ENCODE data around the gene PRKG1. TPM values are rescaled to one million over a fixed set of nuclear protein-coding genes. Genes with fewer than 3 reads are reported as not detected.

Gene PRKG1
- total and polyA plus RNA-seq, 2 of the 8 experiments (the other 6 are each of a cell fraction or from before 2014, with no cell fraction given): 4.2 to 15.2 TPM

- Histone ChIP-seq H3K14ac (ENCODE audit: insufficient read length) (no peak overlapping the region), H2BK20ac (ENCODE audit: low read length) (no peak overlapping the region), H3K79me2 (ENCODE audit: control insufficient read depth in 1 of 2, insufficient read depth in 2 of 2, low read length in 2 of 2) (no peaks in the 10 kb centered on the region), H4K5ac (ENCODE audit: insufficient read length, low read depth, low read length) (no peak overlapping the region), H3K4ac (replicated peaks; ENCODE audit: insufficient read length, low read depth, low read length) (no peak overlapping the region), H4K8ac (ENCODE audit: extremely low read depth, insufficient read depth, low read length) (no peak overlapping the region), H3K4me2 (ENCODE audit: insufficient read depth in 1 of 2, low read depth in 2 of 2, low read length in 2 of 2) (no peak overlapping the region), H2BK15ac (ENCODE audit: low read length) (no peak overlapping the region), H3K18ac (ENCODE audit: extremely low read depth, low read length) (no peak overlapping the region), H3K36me3 (ENCODE audit: control insufficient read depth in 2 of 4, insufficient read depth in 4 of 4, low read length in 3 of 4) (no peaks in the 10 kb centered on the region), H2BK120ac (replicated peaks; ENCODE audit: low read depth, low read length) (no peak overlapping the region), H2AFZ (ENCODE audit: low read length) (no peak overlapping the region), H3K23ac (ENCODE audit: insufficient read length) (no peak overlapping the region), H2BK5ac (ENCODE audit: low read depth, low read length) (no peak overlapping the region), H4K20me1 (replicated peaks in 1 of 2; ENCODE audit: control insufficient read depth in 1 of 2, insufficient read depth in 2 of 2, low read length in 2 of 2) (no peaks in the 10 kb centered on the region), H3K79me1 (ENCODE audit: low read depth, low read length) (no peaks in the 10 kb centered on the region), H3K27ac (ENCODE audit: low read depth, low read length) (no peak overlapping the region), H3K9ac (replicated peaks in 1 of 4; ENCODE audit: extremely low read depth in 1 of 4, low read depth in 3 of 4, low read length in 3 of 4) (no peak overlapping the region), H3K56ac (replicated peaks; ENCODE audit: insufficient read length, low read depth, low read length) (no peak overlapping the region), H3K9me3 (ENCODE audit: insufficient read depth in 2 of 2, low read depth in 1 of 2, low read length in 1 of 2) (no peaks in the 10 kb centered on the region), H2BK12ac (ENCODE audit: low read depth, low read length) (no peak overlapping the region), H3K23me2 (ENCODE audit: low read depth, low read length) (no peaks in the 10 kb centered on the region; the same call in 1 of the 2 replicates), H3K4me1 (replicated peaks in 1 of 4; ENCODE audit: control insufficient read depth in 3 of 4, insufficient read depth in 4 of 4, low read length in 3 of 4) (0 out of 7 replicates have a peak, but pooled peaks cover 0 to under 1% (median 0%) of the 10 kb centered on the region in 4 experiments), H3K27me3 (replicated peaks in 1 of 4; ENCODE audit: control insufficient read depth in 3 of 4, extremely low read depth in 1 of 4, insufficient read depth in 3 of 4, low read length in 3 of 4) (no peaks in the 10 kb centered on the region), H4K91ac (replicated peaks; ENCODE audit: insufficient read length, low read length) (no peak overlapping the region), H3K4me3 (ENCODE audit: extremely low read depth in 1 of 4, insufficient read depth in 2 of 4, low read depth in 3 of 4, low read length in 4 of 4) (no peak overlapping the region), H2AK5ac (ENCODE audit: low read depth, low read length) (no peak overlapping the region)
- ChIA-PET CTCF (ENCODE audit: partially characterized antibody) (no interaction called here), POLR2A (ENCODE audit: partially characterized antibody) (no interaction called here)
- FAIRE-seq (no peak), DNase-seq (ENCODE audit: low read depth in 1 of 2, low spot score in 2 of 2) (no peak)
- 94% methylated on average over 1 of the region's 1 CpG; no CpG with 5 or more reads in 1 of the 2 experiments for WGBS, 2 experiments (ENCODE audit: extremely low coverage in 1 of 2, insufficient coverage in 1 of 2, insufficient read length in 1 of 2, insufficient replicate concordance in 2 of 2, low coverage in 1 of 2, low lambda C conversion rate in 2 of 2, missing lambda C conversion rate in 1 of 2)
- TF ChIP-seq TCF12 (IDR thresholded peaks at IDR 0.05; ENCODE audit: low read depth, low read length) (no peak), ASH2L (IDR thresholded peaks at IDR 0.05; ENCODE audit: low read length) (no peak), CTCF (IDR thresholded peaks at IDR 0.05; ENCODE audit: control extremely low read depth in 1 of 3, insufficient read depth in 1 of 3, low read depth in 1 of 3, low read length in 3 of 3) (no peak), TBP (IDR thresholded peaks at IDR 0.05; ENCODE audit: low read depth, low read length) (no peak), SP4 (IDR thresholded peaks at IDR 0.05; ENCODE audit: low read length) (no peak), SP1 (IDR thresholded peaks at IDR 0.05; ENCODE audit: low read depth, low read length) (no peak), TAF7 (optimal IDR thresholded peaks at IDR 0.05; ENCODE audit: borderline replicate concordance, low read depth, low read length) (no peak), FOSL1 (IDR thresholded peaks at IDR 0.05; ENCODE audit: insufficient read depth, low read depth, low read length) (no peak), EZH2 (IDR thresholded peaks at IDR 0.05; ENCODE audit: low read depth, low read length, severe bottlenecking) (no peak), BRCA1 (IDR thresholded peaks at IDR 0.05; ENCODE audit: low read depth, low read length) (no peak), POU5F1 (IDR thresholded peaks at IDR 0.05; ENCODE audit: low read depth, low read length) (no peak), CHD1 (IDR thresholded peaks at IDR 0.05; ENCODE audit: low read depth, low read length) (no peak)
These were observed 649.8 kb downstream of the PRKG1 start for GRCh38 chr10:51724038-51724437.

Data from H1 (cell line).